NCI-H2227 treated with DMSO at 0.1 percent for 48 hours (cell line): ENCODE measurements around the gene SLC5A5.
"Not testable (repeated sequence)": the region's sequence is repeated elsewhere in the genome, so short reads cannot be mapped to it uniquely, and the experiment has no call there.

Source experiments
- DNase-seq: peaks from one replicate; lab custom pipeline; 2025; lab: John Stamatoyannopoulos, UW

The SLC5A5 gene

GRCh38 chr19:17871032-17871877, 490 bp upstream of the SLC5A5 start:
- no peak for DNase-seq

- no peak for DNase-seq
Measured at GRCh38 chr19:17872251-17873001, 681 bp downstream of the SLC5A5 start.

- DNase-seq: peak; percentile 38
Measured at GRCh38 chr19:17873786-17874757, 2.3 kb downstream of the SLC5A5 start.

GRCh38 chr19:17874758-17875135, 3.0 kb downstream of the SLC5A5 start:
- DNase-seq: no peak

- no peak for DNase-seq
Measured at GRCh38 chr19:17877696-17878095, 6.0 kb downstream of the SLC5A5 start.

- no peak for DNase-seq
Measured at GRCh38 chr19:17879466-17879865, 7.7 kb downstream of the SLC5A5 start.

GRCh38 chr19:17881701-17882100, 10.0 kb downstream of the SLC5A5 start:
- DNase-seq: no peak

GRCh38 chr19:17883627-17884410, 12.1 kb downstream of the SLC5A5 start:
- no peak for DNase-seq

- no peak for DNase-seq
Measured at GRCh38 chr19:17886515-17886914, 14.8 kb downstream of the SLC5A5 start.

GRCh38 chr19:17887221-17887620, 15.5 kb downstream of the SLC5A5 start:
- DNase-seq: not testable (repeated sequence)

- DNase-seq: no peak
Measured at GRCh38 chr19:17888260-17888659, 16.5 kb downstream of the SLC5A5 start.

GRCh38 chr19:17889609-17890214, 18.0 kb downstream of the SLC5A5 start:
- no peak for DNase-seq

GRCh38 chr19:17893766-17894165, 22.0 kb downstream of the SLC5A5 start:
- DNase-seq: no peak

GRCh38 chr19:17902701-17903100, 31.0 kb downstream of the SLC5A5 start:
- no peak for DNase-seq

GRCh38 chr19:17908244-17908643, 36.5 kb downstream of the SLC5A5 start:
- DNase-seq: no peak

GRCh38 chr19:17909003-17909732, 37.4 kb downstream of the SLC5A5 start:
- DNase-seq: no peak

- no peak for DNase-seq
Measured at GRCh38 chr19:17910791-17911360, 39.1 kb downstream of the SLC5A5 start.

GRCh38 chr19:17915940-17916593, 44.3 kb downstream of the SLC5A5 start:
- no peak for DNase-seq

- not testable (repeated sequence) for DNase-seq
Measured at GRCh38 chr19:17918151-17918550, 46.4 kb downstream of the SLC5A5 start.
